Activated CD4-positive, alpha-beta T cell treated with anti-CD3 and anti-CD28 coated beads, Interleukin-2, amount 50 U/mL, for 48 hours (primary cell): Measurements from ENCODE around the gene RAB23.

Experiments
- DNase-seq, 2 experiments: peaks; one replicate each; pipeline ENCODE4 v3.0.0-alpha.2; 2020

Gene RAB23

GRCh38 chr6:57177545-57178265 lies 44.4 kb downstream of the RAB23 start:
- DNase-seq = no peak

GRCh38 chr6:57174511-57174907 lies 47.6 kb downstream of the RAB23 start:
- no peak for DNase-seq

GRCh38 chr6:57173886-57174510 lies 48.1 kb downstream of the RAB23 start:
- DNase-seq = no peak

GRCh38 chr6:57173056-57173885 lies 48.8 kb downstream of the RAB23 start:
- DNase-seq = peak; percentile 29 to 50

GRCh38 chr6:57172136-57173055 lies 49.7 kb downstream of the RAB23 start, which contains the start of gene BAG2:
Gene BAG2, plus strand, starts transcription at chr6:57172326. Its CDS starts 372 bp downstream, at chr6:57172698.
- DNase-seq = peak; percentile 93 to 96

GRCh38 chr6:57165080-57165479 lies 57.0 kb downstream of the RAB23 start:
- no peak for DNase-seq

- DNase-seq = no peak
Measured at GRCh38 chr6:57163956-57164355, 58.2 kb downstream of the RAB23 start.

- DNase-seq = no peak
Measured at GRCh38 chr6:57162516-57162915, 59.6 kb downstream of the RAB23 start.

GRCh38 chr6:57162028-57162427 lies 60.1 kb downstream of the RAB23 start:
- no peak for DNase-seq

GRCh38 chr6:57159127-57159526 lies 63.0 kb downstream of the RAB23 start:
- DNase-seq = no peak

GRCh38 chr6:57158658-57159057 lies 63.4 kb downstream of the RAB23 start:
- no peak for DNase-seq

- peak in 1 of 2 experiments; percentile 20 for DNase-seq
Measured at GRCh38 chr6:57147955-57148858, 73.9 kb downstream of the RAB23 start.

GRCh38 chr6:57147401-57147800 lies 74.7 kb downstream of the RAB23 start:
- DNase-seq = no peak

- no peak for DNase-seq
Measured at GRCh38 chr6:57143690-57144089, 78.4 kb downstream of the RAB23 start.

GRCh38 chr6:57142178-57142525 lies 80.0 kb downstream of the RAB23 start:
- no peak for DNase-seq

- no peak for DNase-seq
Measured at GRCh38 chr6:57141451-57142177, 80.5 kb downstream of the RAB23 start.

GRCh38 chr6:57138026-57138425 lies 84.1 kb downstream of the RAB23 start:
- no peak for DNase-seq

GRCh38 chr6:57137350-57137749 lies 84.8 kb downstream of the RAB23 start:
- no peak for DNase-seq
